HepG2 (cell line): ENCODE measurements around the gene DMXL2. TPM values are rescaled to one million over a fixed set of nuclear protein-coding genes. Genes with fewer than 3 reads are reported as not detected.

Source experiments
- EEA1 ChIP-seq: sonication (generic); formaldehyde crosslinking; IDR thresholded peaks from 2 replicates; pipeline ENCODE4 v1.5.1; 2020; ENCODE audit warnings: mild to moderate bottlenecking, missing genetic modification reagents, borderline replicate concordance
- HOXA3 ChIP-seq: sonication (generic); formaldehyde crosslinking; IDR thresholded peaks from 2 replicates; pipeline ENCODE4 v1.5.0; 2020; ENCODE audit warnings: missing genetic modification reagents
- HOXA9 ChIP-seq: sonication (generic); formaldehyde crosslinking; IDR thresholded peaks from 2 replicates; pipeline ENCODE4 v1.8.1; 2022; ENCODE audit warnings: missing genetic modification reagents, mild to moderate bottlenecking, moderate library complexity, borderline replicate concordance
- MBD4 ChIP-seq: IDR thresholded peaks from 2 replicates; pipeline ENCODE4 v1.6.1; 2012; ENCODE audit warnings: low read length, inconsistent platforms, borderline replicate concordance
- MTF1 ChIP-seq: sonication (generic); formaldehyde crosslinking; IDR thresholded peaks from 2 replicates; pipeline ENCODE4 v1.5.0; 2020; ENCODE audit warnings: missing genetic modification reagents
- MXI1 ChIP-seq: IDR thresholded peaks from 3 replicates; pipeline ENCODE4 v1.6.1; 2012; ENCODE audit warnings: low read depth, low read length, inconsistent platforms, borderline replicate concordance
- SAP130 ChIP-seq: IDR thresholded peaks from 2 replicates; pipeline ENCODE4 v1.6.1; 2016; ENCODE audit warnings: low read depth
- ZNF326 ChIP-seq: sonication (generic); formaldehyde crosslinking; IDR thresholded peaks from 2 replicates; pipeline ENCODE4 v1.4.0; 2020; ENCODE audit warnings: missing genetic modification reagents, borderline replicate concordance
- ZNF7 ChIP-seq: IDR thresholded peaks from 2 replicates; pipeline ENCODE4 v1.6.1; 2016; ENCODE audit warnings: missing biosample characterization, missing genetic modification reagents
- polyA plus RNA-seq, 8 experiments: library from polyadenylated mRNA; depleted of rRNA in 3 of 8; stranded (reverse) in 7 of 8; unstranded in 1 of 8; fragments of >200 nt; fragmentation: Illumina TruSeq in 4 of 8; extraction: Trizol in 4 of 8; gene quantifications; 2 replicates each; pipeline versions ENCODE4 v1.2.1 to v1.2.3, GENCODE V29; 2011 to 2016; ENCODE audit warnings: low read depth in 4 of 8, missing spikeins in 1 of 8, mixed read lengths in 1 of 8; ENCODE audit not compliant: insufficient read depth in 1 of 8
- total RNA-seq, 5 experiments: library from RNA; depleted of rRNA; stranded (reverse); fragments of >200 nt; fragmentation: Illumina TruSeq; extraction: Trizol; gene quantifications; 2 replicates each; pipeline ENCODE4 v1.2.3, GENCODE V29; 2016; ENCODE audit warnings: low read depth in 1 of 5
- TF ChIP-seq, protein P1 (sequence below): sonication (generic); formaldehyde crosslinking; IDR thresholded peaks from 2 replicates; pipeline ENCODE4 v1.4.0; 2020; ENCODE audit warnings: mild to moderate bottlenecking, missing genetic modification reagents
- TF ChIP-seq, protein P2 (sequence below): sonication (generic); formaldehyde crosslinking; IDR thresholded peaks from 2 replicates; pipeline ENCODE4 v1.8.0; 2022; ENCODE audit warnings: mild to moderate bottlenecking, missing genetic modification reagents, moderate library complexity
- TF ChIP-seq, protein P3 (sequence below): sonication (generic); formaldehyde crosslinking; IDR thresholded peaks from 2 replicates; pipeline ENCODE4 v1.4.0; 2020; ENCODE audit warnings: missing genetic modification reagents
- TF ChIP-seq, protein P4 (sequence below), 2 experiments: sonication (generic) in 1 of 2; formaldehyde crosslinking in 1 of 2; IDR thresholded peaks; 2 replicates each; pipeline versions ENCODE4 v1.5.1 to v1.6.1; 2011 to 2020; ENCODE audit warnings: borderline replicate concordance in 1 of 2, low read depth in 1 of 2, low read length in 1 of 2, mild to moderate bottlenecking in 1 of 2, missing genetic modification reagents in 1 of 2, moderate library complexity in 1 of 2
- TF ChIP-seq, protein P5 (sequence below): sonication (generic); formaldehyde crosslinking; IDR thresholded peaks from 2 replicates; pipeline ENCODE4 v1.5.0; 2020; ENCODE audit warnings: missing genetic modification reagents
- TF ChIP-seq, protein P6 (sequence below): sonication (generic); formaldehyde crosslinking; conservative IDR thresholded peaks from 2 replicates; pipeline ENCODE4 v1.4.0; 2020; ENCODE audit warnings: missing genetic modification reagents

DMXL2 gene
- total and polyA plus RNA-seq, 2 of the 13 experiments (the other 11 are each of a cell fraction or from before 2014, with no cell fraction given): 11.6 to 15.3 TPM

DNA sequence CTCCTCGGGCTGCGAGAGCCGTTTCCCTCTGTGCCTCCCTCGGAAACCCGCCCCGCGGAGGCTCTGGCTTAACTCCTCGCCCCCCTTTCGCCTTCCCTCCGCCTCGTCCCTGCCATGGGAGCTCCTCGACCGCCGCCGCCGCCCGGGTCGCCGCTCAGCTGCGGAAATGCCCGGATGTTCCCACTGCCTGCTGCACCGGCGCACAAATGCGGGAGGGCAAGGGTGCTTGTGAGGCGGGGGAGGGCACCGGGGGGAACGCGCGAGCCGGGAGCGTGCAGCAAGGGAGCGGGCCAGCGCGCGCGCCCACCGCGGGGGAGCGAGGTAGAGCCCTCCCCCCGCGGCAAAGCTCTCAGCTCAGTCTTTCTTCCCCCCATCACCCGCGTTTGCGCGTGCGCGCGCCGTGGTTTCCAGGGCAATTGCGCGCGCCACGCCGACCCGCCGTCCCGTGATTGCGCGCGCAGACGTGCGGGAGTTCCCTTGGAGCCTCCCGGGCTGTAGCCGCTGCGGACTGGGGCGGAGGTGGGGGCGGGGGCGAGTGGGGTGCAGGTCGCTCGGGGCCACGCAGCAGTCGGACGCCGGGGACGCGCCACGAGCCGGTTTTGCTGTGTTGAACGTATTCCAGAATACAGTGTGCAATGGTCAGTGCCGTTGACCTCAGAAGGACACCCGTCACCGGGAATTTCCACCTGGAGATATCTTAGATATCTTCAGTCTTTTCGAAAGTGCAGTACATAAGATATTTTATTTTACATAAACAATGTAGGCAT lies at the start of gene DMXL2 (continued):
- TF ChIP-seq, protein P1, sequence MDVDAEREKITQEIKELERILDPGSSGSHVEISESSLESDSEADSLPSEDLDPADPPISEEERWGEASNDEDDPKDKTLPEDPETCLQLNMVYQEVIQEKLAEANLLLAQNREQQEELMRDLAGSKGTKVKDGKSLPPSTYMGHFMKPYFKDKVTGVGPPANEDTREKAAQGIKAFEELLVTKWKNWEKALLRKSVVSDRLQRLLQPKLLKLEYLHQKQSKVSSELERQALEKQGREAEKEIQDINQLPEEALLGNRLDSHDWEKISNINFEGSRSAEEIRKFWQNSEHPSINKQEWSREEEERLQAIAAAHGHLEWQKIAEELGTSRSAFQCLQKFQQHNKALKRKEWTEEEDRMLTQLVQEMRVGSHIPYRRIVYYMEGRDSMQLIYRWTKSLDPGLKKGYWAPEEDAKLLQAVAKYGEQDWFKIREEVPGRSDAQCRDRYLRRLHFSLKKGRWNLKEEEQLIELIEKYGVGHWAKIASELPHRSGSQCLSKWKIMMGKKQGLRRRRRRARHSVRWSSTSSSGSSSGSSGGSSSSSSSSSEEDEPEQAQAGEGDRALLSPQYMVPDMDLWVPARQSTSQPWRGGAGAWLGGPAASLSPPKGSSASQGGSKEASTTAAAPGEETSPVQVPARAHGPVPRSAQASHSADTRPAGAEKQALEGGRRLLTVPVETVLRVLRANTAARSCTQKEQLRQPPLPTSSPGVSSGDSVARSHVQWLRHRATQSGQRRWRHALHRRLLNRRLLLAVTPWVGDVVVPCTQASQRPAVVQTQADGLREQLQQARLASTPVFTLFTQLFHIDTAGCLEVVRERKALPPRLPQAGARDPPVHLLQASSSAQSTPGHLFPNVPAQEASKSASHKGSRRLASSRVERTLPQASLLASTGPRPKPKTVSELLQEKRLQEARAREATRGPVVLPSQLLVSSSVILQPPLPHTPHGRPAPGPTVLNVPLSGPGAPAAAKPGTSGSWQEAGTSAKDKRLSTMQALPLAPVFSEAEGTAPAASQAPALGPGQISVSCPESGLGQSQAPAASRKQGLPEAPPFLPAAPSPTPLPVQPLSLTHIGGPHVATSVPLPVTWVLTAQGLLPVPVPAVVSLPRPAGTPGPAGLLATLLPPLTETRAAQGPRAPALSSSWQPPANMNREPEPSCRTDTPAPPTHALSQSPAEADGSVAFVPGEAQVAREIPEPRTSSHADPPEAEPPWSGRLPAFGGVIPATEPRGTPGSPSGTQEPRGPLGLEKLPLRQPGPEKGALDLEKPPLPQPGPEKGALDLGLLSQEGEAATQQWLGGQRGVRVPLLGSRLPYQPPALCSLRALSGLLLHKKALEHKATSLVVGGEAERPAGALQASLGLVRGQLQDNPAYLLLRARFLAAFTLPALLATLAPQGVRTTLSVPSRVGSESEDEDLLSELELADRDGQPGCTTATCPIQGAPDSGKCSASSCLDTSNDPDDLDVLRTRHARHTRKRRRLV (CRISPR knock-in tag): no peak
- TF ChIP-seq HOXA3 (CRISPR knock-in tag) (no peak), ZNF326 (CRISPR knock-in tag) (no peak), MTF1 (CRISPR knock-in tag) (no peak), HOXA9 (CRISPR knock-in tag) (no peak), SAP130 (CRISPR knock-in tag) (peak; percentile 77; the same call in 1 of the 2 replicates), ZNF7 (CRISPR knock-in tag) (no peak), EEA1 (CRISPR knock-in tag) (peak; percentile 46; the same call in 1 of the 2 replicates), MXI1 (0 out of 3 replicates have a peak, but pooled peaks have one; percentile 15), MBD4 (no peak)
- TF ChIP-seq, protein P2, sequence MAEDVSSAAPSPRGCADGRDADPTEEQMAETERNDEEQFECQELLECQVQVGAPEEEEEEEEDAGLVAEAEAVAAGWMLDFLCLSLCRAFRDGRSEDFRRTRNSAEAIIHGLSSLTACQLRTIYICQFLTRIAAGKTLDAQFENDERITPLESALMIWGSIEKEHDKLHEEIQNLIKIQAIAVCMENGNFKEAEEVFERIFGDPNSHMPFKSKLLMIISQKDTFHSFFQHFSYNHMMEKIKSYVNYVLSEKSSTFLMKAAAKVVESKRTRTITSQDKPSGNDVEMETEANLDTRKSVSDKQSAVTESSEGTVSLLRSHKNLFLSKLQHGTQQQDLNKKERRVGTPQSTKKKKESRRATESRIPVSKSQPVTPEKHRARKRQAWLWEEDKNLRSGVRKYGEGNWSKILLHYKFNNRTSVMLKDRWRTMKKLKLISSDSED (CRISPR knock-in tag): 0 out of 2 replicates have a peak, but pooled peaks have one; percentile 26
- TF ChIP-seq, protein P3, sequence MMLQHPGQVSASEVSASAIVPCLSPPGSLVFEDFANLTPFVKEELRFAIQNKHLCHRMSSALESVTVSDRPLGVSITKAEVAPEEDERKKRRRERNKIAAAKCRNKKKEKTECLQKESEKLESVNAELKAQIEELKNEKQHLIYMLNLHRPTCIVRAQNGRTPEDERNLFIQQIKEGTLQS (CRISPR knock-in tag): no peak
- TF ChIP-seq, protein P4, sequence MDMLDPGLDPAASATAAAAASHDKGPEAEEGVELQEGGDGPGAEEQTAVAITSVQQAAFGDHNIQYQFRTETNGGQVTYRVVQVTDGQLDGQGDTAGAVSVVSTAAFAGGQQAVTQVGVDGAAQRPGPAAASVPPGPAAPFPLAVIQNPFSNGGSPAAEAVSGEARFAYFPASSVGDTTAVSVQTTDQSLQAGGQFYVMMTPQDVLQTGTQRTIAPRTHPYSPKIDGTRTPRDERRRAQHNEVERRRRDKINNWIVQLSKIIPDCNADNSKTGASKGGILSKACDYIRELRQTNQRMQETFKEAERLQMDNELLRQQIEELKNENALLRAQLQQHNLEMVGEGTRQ (IDR thresholded peaks at IDR 0.05; ENCODE audit: low read depth, low read length): no peak
- TF ChIP-seq, protein P4 (CRISPR knock-in tag; IDR thresholded peaks at IDR 0.05; ENCODE audit: borderline replicate concordance): peak; percentile 53; the same call in 1 of the 2 replicates
- TF ChIP-seq, protein P5, sequence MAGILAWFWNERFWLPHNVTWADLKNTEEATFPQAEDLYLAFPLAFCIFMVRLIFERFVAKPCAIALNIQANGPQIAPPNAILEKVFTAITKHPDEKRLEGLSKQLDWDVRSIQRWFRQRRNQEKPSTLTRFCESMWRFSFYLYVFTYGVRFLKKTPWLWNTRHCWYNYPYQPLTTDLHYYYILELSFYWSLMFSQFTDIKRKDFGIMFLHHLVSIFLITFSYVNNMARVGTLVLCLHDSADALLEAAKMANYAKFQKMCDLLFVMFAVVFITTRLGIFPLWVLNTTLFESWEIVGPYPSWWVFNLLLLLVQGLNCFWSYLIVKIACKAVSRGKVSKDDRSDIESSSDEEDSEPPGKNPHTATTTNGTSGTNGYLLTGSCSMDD: no peak
- TF ChIP-seq, protein P6, sequence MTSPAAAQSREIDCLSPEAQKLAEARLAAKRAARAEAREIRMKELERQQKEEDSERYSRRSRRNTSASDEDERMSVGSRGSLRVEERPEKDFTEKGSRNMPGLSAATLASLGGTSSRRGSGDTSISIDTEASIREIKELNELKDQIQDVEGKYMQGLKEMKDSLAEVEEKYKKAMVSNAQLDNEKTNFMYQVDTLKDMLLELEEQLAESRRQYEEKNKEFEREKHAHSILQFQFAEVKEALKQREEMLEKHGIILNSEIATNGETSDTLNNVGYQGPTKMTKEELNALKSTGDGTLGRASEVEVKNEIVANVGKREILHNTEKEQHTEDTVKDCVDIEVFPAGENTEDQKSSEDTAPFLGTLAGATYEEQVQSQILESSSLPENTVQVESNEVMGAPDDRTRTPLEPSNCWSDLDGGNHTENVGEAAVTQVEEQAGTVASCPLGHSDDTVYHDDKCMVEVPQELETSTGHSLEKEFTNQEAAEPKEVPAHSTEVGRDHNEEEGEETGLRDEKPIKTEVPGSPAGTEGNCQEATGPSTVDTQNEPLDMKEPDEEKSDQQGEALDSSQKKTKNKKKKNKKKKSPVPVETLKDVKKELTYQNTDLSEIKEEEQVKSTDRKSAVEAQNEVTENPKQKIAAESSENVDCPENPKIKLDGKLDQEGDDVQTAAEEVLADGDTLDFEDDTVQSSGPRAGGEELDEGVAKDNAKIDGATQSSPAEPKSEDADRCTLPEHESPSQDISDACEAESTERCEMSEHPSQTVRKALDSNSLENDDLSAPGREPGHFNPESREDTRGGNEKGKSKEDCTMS (CRISPR knock-in tag): no peak
